H9 (cell line): Measurements from ENCODE around the gene MOV10L1. TPM values are rescaled to one million over a fixed set of nuclear protein-coding genes. Genes with fewer than 3 reads are reported as not detected.

Source experiments
- DNase-seq: peaks from one replicate; pipeline ENCODE4 v3.0.0-alpha.2; 2017
- H2AFZ ChIP-seq: one replicate; pipeline ENCODE4 v1.6.1; 2013; ENCODE audit warnings: mild to moderate bottlenecking, low read length, control low read depth, moderate library complexity
- H2AK5ac ChIP-seq: 2 replicates; pipeline ENCODE4 v1.6.1; 2013; ENCODE audit warnings: low read length, control low read depth, mixed read lengths; ENCODE audit not compliant: insufficient read length
- H2BK120ac ChIP-seq: one replicate; pipeline ENCODE4 v1.6.1; 2013; ENCODE audit warnings: low read depth, mild to moderate bottlenecking, low read length, control low read depth, inconsistent platforms; ENCODE audit not compliant: poor library complexity, severe bottlenecking
- H2BK12ac ChIP-seq: 2 replicates; pipeline ENCODE4 v1.6.1; 2013; ENCODE audit warnings: low read length, control low read depth, mixed read lengths, low read depth; ENCODE audit not compliant: insufficient read length
- H2BK15ac ChIP-seq: 2 replicates; pipeline ENCODE4 v1.6.1; 2013; ENCODE audit warnings: low read depth, low read length, control low read depth
- H2BK20ac ChIP-seq: one replicate; pipeline ENCODE4 v1.6.1; 2013; ENCODE audit warnings: low read depth, mild to moderate bottlenecking, low read length, control low read depth, inconsistent platforms; ENCODE audit not compliant: poor library complexity, severe bottlenecking
- H2BK5ac ChIP-seq: 2 replicates; pipeline ENCODE4 v1.6.1; 2013; ENCODE audit warnings: low read length, control low read depth, mixed read lengths; ENCODE audit not compliant: insufficient read length
- H3K14ac ChIP-seq: 2 replicates; pipeline ENCODE4 v1.6.1; 2013; ENCODE audit warnings: low read length, control low read depth; ENCODE audit not compliant: insufficient read depth
- H3K18ac ChIP-seq: 2 replicates; pipeline ENCODE4 v1.6.1; 2013; ENCODE audit warnings: low read depth, mild to moderate bottlenecking, mixed read lengths, low read length, control low read depth; ENCODE audit not compliant: insufficient read length
- H3K23ac ChIP-seq: 2 replicates; pipeline ENCODE4 v1.6.1; 2013; ENCODE audit warnings: low read length, control low read depth, mixed read lengths, low read depth; ENCODE audit not compliant: insufficient read length
- H3K23me2 ChIP-seq: 2 replicates; pipeline ENCODE4 v1.6.1; 2013; ENCODE audit warnings: low read depth, mild to moderate bottlenecking, mixed read lengths, low read length, control low read depth; ENCODE audit not compliant: insufficient read length, poor library complexity, severe bottlenecking
- H3K27ac ChIP-seq: 2 replicates; pipeline ENCODE4 v1.5.1; 2013; ENCODE audit warnings: low read length, control low read depth, mixed read lengths, low read depth; ENCODE audit not compliant: insufficient read length
- H3K27me3 ChIP-seq: 2 replicates; pipeline ENCODE4 v1.6.1; 2013; ENCODE audit warnings: low read length, control low read depth, inconsistent platforms; ENCODE audit not compliant: insufficient read depth
- H3K4ac ChIP-seq: 2 replicates; pipeline ENCODE4 v1.6.1; 2013; ENCODE audit warnings: low read depth, mild to moderate bottlenecking, control low read depth, inconsistent platforms, low read length, moderate library complexity
- H3K4me1 ChIP-seq: 2 replicates; pipeline ENCODE4 v1.6.1; 2013; ENCODE audit warnings: low read length, control low read depth, inconsistent platforms; ENCODE audit not compliant: insufficient read depth
- H3K4me2 ChIP-seq: 2 replicates; pipeline ENCODE4 v1.6.1; 2013; ENCODE audit warnings: low read length, control low read depth, mixed read lengths; ENCODE audit not compliant: insufficient read length, insufficient read depth
- H3K56ac ChIP-seq: 2 replicates; pipeline ENCODE4 v1.6.1; 2013; ENCODE audit warnings: low read depth, mild to moderate bottlenecking, mixed read lengths, low read length, control low read depth; ENCODE audit not compliant: insufficient read length
- H3K79me1 ChIP-seq: 2 replicates; pipeline ENCODE4 v1.6.1; 2013; ENCODE audit warnings: low read depth, mild to moderate bottlenecking, moderate library complexity, low read length, control low read depth, inconsistent platforms; ENCODE audit not compliant: insufficient read depth, poor library complexity, severe bottlenecking
- H3K79me2 ChIP-seq: 2 replicates; pipeline ENCODE4 v1.6.1; 2013; ENCODE audit warnings: low read length, control low read depth, inconsistent platforms; ENCODE audit not compliant: insufficient read depth
- H3K9ac ChIP-seq: 2 replicates; pipeline ENCODE4 v1.6.1; 2013; ENCODE audit warnings: low read length, control low read depth, mixed read lengths; ENCODE audit not compliant: insufficient read length; ENCODE audit errors: extremely low read depth
- H3K9me3 ChIP-seq: one replicate; pipeline ENCODE4 v1.6.1; 2013; ENCODE audit warnings: low read depth, low read length, inconsistent platforms; ENCODE audit not compliant: control insufficient read depth
- H3T11ph ChIP-seq: one replicate; pipeline ENCODE4 v1.6.1; 2013; ENCODE audit warnings: mild to moderate bottlenecking, low read length, control low read depth, inconsistent platforms
- H4K20me1 ChIP-seq: one replicate; pipeline ENCODE4 v1.6.1; 2013; ENCODE audit not compliant: control insufficient read depth, insufficient read length, insufficient read depth
- H4K5ac ChIP-seq: 2 replicates; pipeline ENCODE4 v1.6.1; 2013; ENCODE audit warnings: low read depth, mild to moderate bottlenecking, mixed read lengths, low read length, control low read depth; ENCODE audit not compliant: insufficient read length
- H4K8ac ChIP-seq: replicated peaks from 2 replicates; pipeline ENCODE4 v1.6.1; 2013; ENCODE audit warnings: low read length, control low read depth, mixed read lengths, low read depth; ENCODE audit not compliant: insufficient read length
- H4K91ac ChIP-seq: 2 replicates; pipeline ENCODE4 v1.6.1; 2013; ENCODE audit warnings: low read depth, mild to moderate bottlenecking, moderate library complexity, mixed read lengths, low read length, control low read depth; ENCODE audit not compliant: insufficient read length
- H3K27ac Mint-ChIP-seq, 3 experiments: 2 replicates in 2 of 3; 3 replicates in 1 of 3; pipeline ENCODE4 v1.8.0; 2020 to 2021; ENCODE audit warnings: mixed read lengths in 3 of 3, mild to moderate bottlenecking in 1 of 3, moderate library complexity in 1 of 3
- H3K27me3 Mint-ChIP-seq: 2 replicates; pipeline ENCODE4 v1.8.0; 2021; ENCODE audit warnings: low read depth, mild to moderate bottlenecking, moderate library complexity, mixed read lengths
- H3K36me3 Mint-ChIP-seq, 3 experiments: 2 replicates in 2 of 3; 3 replicates in 1 of 3; pipeline ENCODE4 v1.8.0; 2020 to 2021; ENCODE audit warnings: low read depth in 3 of 3, mixed read lengths in 3 of 3; ENCODE audit not compliant: insufficient read depth in 1 of 3
- H3K4me1 Mint-ChIP-seq, 2 experiments: 2 replicates each; pipeline ENCODE4 v1.8.0; 2020; ENCODE audit warnings: mixed read lengths in 2 of 2
- H3K4me3 Mint-ChIP-seq, 2 experiments: 2 replicates in 1 of 2; 3 replicates in 1 of 2; pipeline ENCODE4 v1.8.0; 2020 to 2021; ENCODE audit warnings: mild to moderate bottlenecking in 2 of 2, mixed read lengths in 2 of 2, moderate library complexity in 1 of 2
- H3K9me3 Mint-ChIP-seq, 2 experiments: 2 replicates in 1 of 2; 3 replicates in 1 of 2; pipeline ENCODE4 v1.8.0; 2020; ENCODE audit warnings: mild to moderate bottlenecking in 2 of 2, mixed read lengths in 2 of 2, moderate library complexity in 1 of 2
- CTCF ChIP-seq: fragments of 200-600 bp; sonication (generic); conservative IDR thresholded peaks from 3 replicates; pipeline ENCODE4 v1.8.0; 2021; ENCODE audit warnings: antibody characterized with exemption, mild to moderate bottlenecking
- WGBS: extraction: QIAGEN DNeasy Blood & Tissue Kit; methylation state at CpG from one replicate; pipeline ENCODE4 v1.1.7; 2013; ENCODE audit warnings: missing lambda C conversion rate, low lambda C conversion rate, mixed read lengths; ENCODE audit not compliant: insufficient read length; ENCODE audit errors: extremely low coverage; 5-methylcytosine and 5-hydroxymethylcytosine counted together
- total RNA-seq: library from RNA; stranded (reverse); gene quantifications from 2 replicates; pipeline ENCODE4 v1.2.1, GENCODE V29; 2021

The MOV10L1 gene
- total RNA-seq, 1 experiment from 2014 or later: not detected

- Mint-ChIP-seq H3K27me3 (no peaks in the 10 kb centered on the region; the same call in 1 of the 2 replicates), H3K4me3 (no peak overlapping the region), H3K27ac (no peak overlapping the region), H3K4me1 (peaks cover 5 to 7% of the 10 kb centered on the region in 2 experiments), H3K36me3 (peaks cover 0 to 14% (median 4%) of the 10 kb centered on the region in 3 experiments; a peak in 5 of 7 replicates), H3K9me3 (no peaks in the 10 kb centered on the region; a peak in 2 of 5 replicates)
- H3K4me1 ChIP-seq: no peaks in the 10 kb centered on the region
- H3K14ac ChIP-seq: no peak overlapping the region; the same call in 1 of the 2 replicates
- no peak overlapping the region for H2BK12ac ChIP-seq
- H3K9ac ChIP-seq: no peak overlapping the region
- WGBS: no CpG with 5 or more reads among the region's 39 CpGs
- no peaks in the 10 kb centered on the region for H4K20me1 ChIP-seq
- H3T11ph ChIP-seq: no peak overlapping the region
- H3K27ac ChIP-seq: no peak overlapping the region
- no peak for DNase-seq
- no peak overlapping the region for H3K56ac ChIP-seq
- no peak overlapping the region for H3K23ac ChIP-seq
- peaks cover 7% of the 10 kb centered on the region for H3K23me2 ChIP-seq
- no peak overlapping the region for H4K91ac ChIP-seq
- H3K4ac ChIP-seq: no peak overlapping the region
- H2BK20ac ChIP-seq: no peak overlapping the region
- H4K5ac ChIP-seq: no peak overlapping the region
- no peak overlapping the region for H3K4me2 ChIP-seq
- H3K79me1 ChIP-seq: no peaks in the 10 kb centered on the region
- H3K27me3 ChIP-seq: no peaks in the 10 kb centered on the region
- H2AK5ac ChIP-seq: no peak overlapping the region
- no peaks in the 10 kb centered on the region for H3K79me2 ChIP-seq
- H3K9me3 ChIP-seq: no peaks in the 10 kb centered on the region
- H2BK5ac ChIP-seq: no peak overlapping the region
- no peak overlapping the region for H2AFZ ChIP-seq
- TF ChIP-seq CTCF: no peak
- H2BK120ac ChIP-seq: no peak overlapping the region
- H4K8ac ChIP-seq: no peak overlapping the region
- no peak overlapping the region for H3K18ac ChIP-seq
- no peak overlapping the region for H2BK15ac ChIP-seq
These were observed 90.3 kb downstream of the MOV10L1 start for GRCh38 chr22:50179937-50180726.
